Measurements from ENCODE around the gene ANXA10. TPM values are rescaled to one million over a fixed set of nuclear protein-coding genes. Genes with fewer than 3 reads are reported as not detected.

The ANXA10 gene
- total and polyA plus RNA-seq, 2 of the 4 experiments (the other 2 are of a cell fraction), result 0.44 to 0.72 TPM

- BruUV-seq (replicated peaks), result no TSS peak
- Histone ChIP-seq H2BK20ac (ENCODE audit: low read depth, low read length) (no peak overlapping the region), H3K4me1 (ENCODE audit: control insufficient read depth, insufficient read depth, low read length) (peaks cover 2% of the 10 kb centered on the region; the same call in 1 of the 2 replicates), H4K5ac (ENCODE audit: low read depth, low read length) (no peak overlapping the region), H4K8ac (ENCODE audit: low read depth in 2 of 2, low read length in 2 of 2) (no peak overlapping the region), H3K9ac (ENCODE audit: low read depth, low read length) (no peak overlapping the region), H2AK5ac (ENCODE audit: low read depth, low read length) (no peak overlapping the region), H2AFZ (replicated peaks; ENCODE audit: low read length, poor library complexity) (no peak overlapping the region), H3K27ac (ENCODE audit: insufficient read depth, low read length) (no peak overlapping the region), H2BK120ac (ENCODE audit: low read depth, low read length) (no peak overlapping the region), H3K4me2 (ENCODE audit: low read depth, low read length) (no peak overlapping the region), H3K14ac (replicated peaks; ENCODE audit: low read depth, low read length) (no peak overlapping the region), H3K18ac (ENCODE audit: low read depth, low read length) (no peak overlapping the region), H3K56ac (ENCODE audit: extremely low read depth, insufficient read depth, low read length) (no peak overlapping the region), H3K27me3 (ENCODE audit: control insufficient read depth, insufficient read depth, low read length) (no peaks in the 10 kb centered on the region), H3K36me3 (ENCODE audit: control insufficient read depth, insufficient read depth, low read length) (no peaks in the 10 kb centered on the region), H2AK9ac (replicated peaks; ENCODE audit: low read depth, low read length, poor library complexity) (no peak overlapping the region), H2BK15ac (ENCODE audit: low read depth, low read length) (no peak overlapping the region), H4K91ac (ENCODE audit: insufficient read depth, low read depth, low read length) (no peak overlapping the region), H3K9me3 (ENCODE audit: control insufficient read depth, insufficient read depth, low read length) (no peaks in the 10 kb centered on the region), H2BK5ac (ENCODE audit: low read depth, low read length, poor library complexity, severe bottlenecking) (no peak overlapping the region), H3K4me3 (ENCODE audit: insufficient read depth, low read depth, low read length) (no peak overlapping the region), H4K20me1 (ENCODE audit: insufficient read depth, low read length) (no peaks in the 10 kb centered on the region), H3K4ac (ENCODE audit: low read depth, low read length) (no peak overlapping the region), H3K9me1 (ENCODE audit: insufficient read depth, low read length) (no peaks in the 10 kb centered on the region), H3K23ac (ENCODE audit: low read depth, low read length) (no peak overlapping the region), H3K79me1 (ENCODE audit: low read depth in 1 of 2, low read length in 2 of 2) (no peaks in the 10 kb centered on the region)
- CTCF ChIA-PET, result interaction anchor here (0.5 kb wide), 1 partner anchor 1987 kb away, joined by 4 read pairs; no protein-coding TSS in a partner anchor
- no peak for ATAC-seq (ENCODE audit: low read depth)
- WGBS, 2 experiments (ENCODE audit: extremely low coverage in 2 of 2, insufficient read length in 1 of 2), result no CpG with 5 or more reads among the region's 1 CpG
- POLR2A ChIA-PET (ENCODE audit: unreplicated experiment), result no interaction called here
- intact Hi-C loops (cut with micrococcal nuclease), result no loop called here
- DNase-seq, result no peak
- dilution Hi-C loops (cut with HindIII; ENCODE audit: low sequenced_read_pairs, unreplicated experiment), result no loop called here
- TF ChIP-seq CEBPB (IDR thresholded peaks at IDR 0.05; ENCODE audit: low read depth, low read length) (no peak), FOS (IDR thresholded peaks at IDR 0.05; ENCODE audit: low read depth, low read length) (no peak), ELK1 (IDR thresholded peaks at IDR 0.05; ENCODE audit: borderline replicate concordance, low read depth, low read length) (no peak), CTCF (conservative IDR thresholded peaks at IDR 0.05; ENCODE audit: low read depth, low read length) (no peak)
- in situ Hi-C loops (cut with MboI; ENCODE audit: low sequenced_read_pairs), result no loop called here
These were observed 26.8 kb downstream of the ANXA10 start for GRCh38 chr4:168119100-168119499.
